Subcutaneous abdominal adipose tissue (tissue), 5 donors: ENCODE measurements around the gene LDLRAD3.

Experiments
- H3K27ac ChIP-seq: one replicate; pipeline ENCODE4 v1.7.0; 2013; ENCODE audit warnings: low read depth, mild to moderate bottlenecking, inconsistent platforms, low read length, moderate library complexity
- H3K27me3 ChIP-seq, 5 donors: one replicate each; pipeline ENCODE4 v1.7.0; 2013; ENCODE audit warnings: low read length in 5 of 5, inconsistent platforms in 1 of 5; ENCODE audit not compliant: control insufficient read depth in 5 of 5, insufficient read depth in 4 of 5
- H3K36me3 ChIP-seq, 5 donors: one replicate each; pipeline ENCODE4 v1.7.0; 2013; ENCODE audit warnings: low read length in 5 of 5; ENCODE audit not compliant: control insufficient read depth in 5 of 5, insufficient read depth in 5 of 5
- H3K4me1 ChIP-seq, 5 donors: one replicate each; pipeline ENCODE4 v1.7.0; 2013; ENCODE audit warnings: low read length in 5 of 5, mild to moderate bottlenecking in 3 of 5, moderate library complexity in 1 of 5; ENCODE audit not compliant: control insufficient read depth in 5 of 5, insufficient read depth in 5 of 5
- H3K4me3 ChIP-seq, 5 donors: one replicate each; pipeline ENCODE4 v1.7.0; 2013; ENCODE audit warnings: low read length in 5 of 5, low read depth in 1 of 5
- H3K9ac ChIP-seq, 5 donors: one replicate each; pipeline ENCODE4 v1.7.0; 2013; ENCODE audit warnings: low read length in 5 of 5, mild to moderate bottlenecking in 4 of 5, moderate library complexity in 3 of 5
- H3K9me3 ChIP-seq, 5 donors: one replicate each; pipeline ENCODE4 v1.7.0; 2013; ENCODE audit warnings: low read length in 5 of 5; ENCODE audit not compliant: control insufficient read depth in 5 of 5
- donor health status: healthy.
- donor health status: healthy.
- donor health status: healthy.
- donor health status: healthy.
- donor health status: healthy.

Gene LDLRAD3

DNA sequence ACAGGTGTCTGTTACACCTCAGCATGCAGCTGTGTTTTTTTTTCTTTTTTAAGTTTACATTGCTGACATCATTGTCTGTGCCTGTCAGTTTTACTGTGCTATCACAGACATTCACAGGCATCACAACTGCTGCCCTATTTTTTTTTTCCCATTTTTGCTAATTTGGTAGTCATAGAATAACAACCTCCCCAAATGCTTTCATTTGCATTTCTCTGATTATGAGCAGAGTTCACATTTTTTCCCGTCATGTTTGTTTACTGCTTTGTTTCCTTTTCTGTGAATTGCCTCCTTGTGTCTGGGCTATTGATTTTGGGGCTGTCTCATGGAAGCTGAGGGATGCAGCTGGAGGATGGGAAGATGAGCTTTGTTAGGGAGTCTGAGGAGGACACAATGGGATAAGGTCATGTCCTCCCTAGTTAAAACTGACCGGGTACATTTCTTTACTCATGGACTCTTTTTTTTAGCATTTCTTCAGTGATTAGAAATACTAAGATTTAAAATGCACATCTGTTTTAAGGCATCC is 155.1 kb downstream of the LDLRAD3 start:
- peaks cover 0 to under 1% (median 0%) of the 10 kb centered on the region in 5 donors for H3K9me3 ChIP-seq
- peaks cover 0 to 21% (median 9%) of the 10 kb centered on the region in 5 donors for H3K36me3 ChIP-seq
- H3K27ac ChIP-seq, result no peak overlapping the region
- peaks cover 4 to 13% (median 10%) of the 10 kb centered on the region in 5 donors for H3K4me1 ChIP-seq
- H3K27me3 ChIP-seq, result no peaks in the 10 kb centered on the region
- no peak overlapping the region for H3K4me3 ChIP-seq
- H3K9ac ChIP-seq, result no peak overlapping the region

DNA sequence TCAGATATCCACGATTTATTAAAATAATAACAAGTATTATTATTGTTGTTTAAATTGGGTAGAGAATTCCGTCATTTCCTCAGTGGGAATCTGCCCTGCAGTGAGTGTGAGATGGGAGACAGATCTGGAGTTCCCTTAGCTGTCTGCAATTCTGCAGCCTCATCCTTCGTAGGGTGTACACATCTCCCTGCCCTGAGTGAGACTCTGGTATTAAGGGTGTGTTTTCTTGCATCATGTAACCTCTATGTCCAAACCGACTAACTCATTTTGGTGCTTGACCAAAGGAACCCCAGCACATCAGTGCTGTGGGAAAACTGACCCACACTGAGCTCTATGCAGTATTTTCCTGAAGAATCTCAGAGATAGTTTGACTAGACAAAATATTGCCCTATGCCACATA is 157.6 kb downstream of the LDLRAD3 start:
- Histone ChIP-seq H3K9me3 (no peaks in the 10 kb centered on the region), H3K27ac (no peak overlapping the region), H3K36me3 (peaks cover 0 to 17% (median 11%) of the 10 kb centered on the region in 5 donors), H3K4me3 (no peak overlapping the region), H3K4me1 (peaks cover 4 to 28% (median 13%) of the 10 kb centered on the region in 5 donors), H3K27me3 (no peaks in the 10 kb centered on the region), H3K9ac (no peak overlapping the region)

DNA sequence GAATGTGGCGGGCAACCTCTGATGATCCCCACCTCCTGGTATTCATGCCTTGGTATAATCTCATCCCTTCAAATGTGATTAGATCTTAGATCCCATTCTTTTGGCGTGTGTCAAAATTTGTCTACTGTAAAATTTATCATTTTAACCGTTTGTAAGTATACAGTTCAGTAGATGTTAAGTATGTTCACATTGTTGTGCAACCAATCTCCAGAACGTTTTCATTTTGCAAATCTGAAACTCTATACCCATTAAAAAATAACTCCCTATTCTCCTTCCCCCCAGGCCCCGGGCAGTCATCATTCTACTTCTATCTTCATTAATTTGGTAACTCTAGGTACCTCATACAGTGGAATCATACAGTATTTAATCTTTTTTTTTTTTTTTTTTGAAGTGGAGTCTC is 159.0 kb downstream of the LDLRAD3 start:
- Histone ChIP-seq H3K4me3 (no peak overlapping the region), H3K27ac (no peak overlapping the region), H3K9me3 (no peaks in the 10 kb centered on the region), H3K36me3 (peaks cover 0 to 17% (median 11%) of the 10 kb centered on the region in 5 donors), H3K4me1 (peaks cover 4 to 25% (median 11%) of the 10 kb centered on the region in 5 donors), H3K27me3 (no peaks in the 10 kb centered on the region), H3K9ac (no peak overlapping the region)

DNA sequence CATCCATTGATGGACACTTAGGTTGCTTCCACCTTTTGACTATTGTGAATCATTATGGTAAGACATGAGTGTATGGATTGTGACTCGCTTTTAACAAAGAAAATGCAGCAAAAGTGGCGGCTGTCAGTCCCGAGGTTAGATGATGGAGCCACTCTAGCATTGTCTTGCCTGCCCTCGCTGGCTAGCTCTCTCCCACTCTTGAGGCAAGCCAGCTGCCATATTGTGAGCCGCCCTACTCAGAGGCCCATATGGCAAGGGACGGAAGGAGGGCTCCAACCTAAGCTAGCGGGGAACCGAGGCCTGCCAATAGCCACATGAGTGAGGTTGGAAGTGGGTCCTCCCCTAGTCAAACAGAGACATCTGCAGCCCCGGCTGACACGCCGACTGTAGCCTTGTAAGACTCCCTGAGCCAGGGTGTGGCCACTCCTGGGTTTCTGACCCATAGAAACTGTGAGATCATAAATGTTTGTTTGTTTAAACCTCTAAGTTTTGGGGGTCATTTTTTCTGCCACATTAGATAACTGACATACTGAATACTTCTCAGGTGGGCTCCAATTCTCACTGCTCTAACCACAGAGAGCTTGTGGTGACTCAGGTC is 160.2 kb downstream of the LDLRAD3 start:
- no peaks in the 10 kb centered on the region for H3K27me3 ChIP-seq
- no peak overlapping the region for H3K4me3 ChIP-seq

DNA sequence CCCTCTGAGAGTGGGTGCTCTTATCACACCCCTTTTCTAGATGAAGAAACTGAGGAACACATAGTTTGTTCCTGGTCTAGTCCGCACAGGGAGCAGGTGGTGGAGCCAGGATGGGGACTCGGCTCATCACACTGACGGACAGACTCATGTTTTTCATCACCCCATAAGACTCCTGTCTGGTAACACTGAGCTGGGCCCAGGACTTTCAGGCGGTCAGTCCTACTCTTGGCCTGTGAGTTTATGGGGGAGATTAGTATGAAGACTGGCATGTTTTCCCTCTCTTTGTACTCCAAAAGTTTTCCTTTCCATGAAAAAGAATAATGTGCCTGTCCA is 160.8 kb downstream of the LDLRAD3 start:
- Histone ChIP-seq H3K27me3 (no peaks in the 10 kb centered on the region), H3K4me3 (no peak overlapping the region), H3K4me1 (peaks cover 0 to 17% (median 0%) of the 10 kb centered on the region in 5 donors), H3K9me3 (no peaks in the 10 kb centered on the region), H3K9ac (no peak overlapping the region), H3K27ac (no peak overlapping the region), H3K36me3 (peaks cover 0 to 16% (median 5%) of the 10 kb centered on the region in 5 donors)

More for the DNA sequence above, 160.2 kb downstream of the LDLRAD3 start:
- H3K9ac ChIP-seq, result no peak overlapping the region
- H3K27ac ChIP-seq, result no peak overlapping the region
- peaks cover 0 to 17% (median 7%) of the 10 kb centered on the region in 5 donors for H3K36me3 ChIP-seq
- H3K9me3 ChIP-seq, result no peaks in the 10 kb centered on the region
- H3K4me1 ChIP-seq, result peaks cover 0 to 17% (median 0%) of the 10 kb centered on the region in 5 donors

DNA sequence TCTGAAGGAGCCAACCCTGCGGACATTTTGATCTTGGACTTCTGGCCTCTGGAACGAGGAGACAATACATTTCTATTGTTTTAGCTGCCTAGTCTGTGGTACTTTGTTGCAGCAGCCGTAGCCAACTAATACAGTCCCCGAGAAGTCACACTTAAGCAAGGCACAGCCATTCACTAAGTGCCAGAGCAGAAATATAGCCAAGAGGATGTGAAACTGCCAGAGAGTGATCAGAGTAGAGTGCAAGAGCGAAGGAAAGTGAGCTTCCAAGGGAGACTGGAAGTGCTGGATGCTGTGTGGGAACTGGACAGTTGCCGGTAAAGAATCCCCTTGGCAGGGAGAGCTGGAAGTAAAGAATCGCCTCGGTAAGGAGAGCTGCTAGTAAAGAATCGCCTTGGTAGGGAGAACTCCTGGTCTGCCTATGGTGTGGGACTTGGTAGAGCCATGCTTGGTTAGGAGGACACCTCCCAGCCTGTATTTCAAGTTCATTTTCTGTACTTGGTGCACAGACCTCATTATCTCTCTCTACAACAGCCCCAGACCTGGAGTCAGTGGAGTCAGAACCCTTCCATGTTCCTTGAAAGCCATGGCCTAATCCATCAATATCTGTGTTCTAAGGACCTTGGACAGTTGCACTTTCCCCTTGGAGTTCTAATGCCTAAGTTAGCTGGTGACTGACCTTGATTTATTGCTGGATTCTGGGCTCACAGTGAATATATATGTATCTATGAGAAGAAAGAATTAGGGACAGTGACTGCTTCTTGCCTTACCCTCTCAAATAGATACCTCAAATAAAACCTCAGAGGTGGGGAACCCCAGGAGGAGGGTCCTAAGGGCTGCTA is 162.1 kb downstream of the LDLRAD3 start:
- Histone ChIP-seq H3K4me3 (no peak overlapping the region), H3K27me3 (no peaks in the 10 kb centered on the region), H3K9ac (no peak overlapping the region), H3K9me3 (no peaks in the 10 kb centered on the region), H3K36me3 (peaks cover 0 to 6% (median 0%) of the 10 kb centered on the region in 5 donors), H3K4me1 (peaks cover 0 to 20% (median 0%) of the 10 kb centered on the region in 5 donors), H3K27ac (no peak overlapping the region)

DNA sequence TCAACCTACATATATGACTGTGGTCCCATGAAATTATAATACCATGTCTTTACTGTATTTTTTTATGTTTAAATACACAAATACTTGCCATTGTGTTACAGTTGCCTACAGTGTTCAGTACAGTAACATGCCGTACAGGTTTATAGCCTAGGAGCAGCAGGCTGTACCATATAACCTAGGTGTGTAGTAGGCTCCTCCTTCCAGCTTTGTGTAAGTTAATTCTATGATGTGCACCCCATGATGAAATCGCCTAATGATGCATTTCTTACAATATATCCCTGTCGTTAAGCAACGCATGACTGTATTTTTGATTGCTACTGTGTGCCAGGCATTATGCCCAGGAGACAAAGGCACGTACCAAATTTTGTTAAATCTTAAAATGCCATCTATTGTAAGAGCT is 163.7 kb downstream of the LDLRAD3 start:
- Histone ChIP-seq H3K9ac (no peak overlapping the region), H3K27me3 (no peaks in the 10 kb centered on the region), H3K36me3 (peaks cover 0 to 6% (median 0%) of the 10 kb centered on the region in 5 donors), H3K4me1 (peaks cover 0 to 20% (median 0%) of the 10 kb centered on the region in 5 donors), H3K4me3 (no peak overlapping the region), H3K27ac (no peak overlapping the region), H3K9me3 (no peaks in the 10 kb centered on the region)

DNA sequence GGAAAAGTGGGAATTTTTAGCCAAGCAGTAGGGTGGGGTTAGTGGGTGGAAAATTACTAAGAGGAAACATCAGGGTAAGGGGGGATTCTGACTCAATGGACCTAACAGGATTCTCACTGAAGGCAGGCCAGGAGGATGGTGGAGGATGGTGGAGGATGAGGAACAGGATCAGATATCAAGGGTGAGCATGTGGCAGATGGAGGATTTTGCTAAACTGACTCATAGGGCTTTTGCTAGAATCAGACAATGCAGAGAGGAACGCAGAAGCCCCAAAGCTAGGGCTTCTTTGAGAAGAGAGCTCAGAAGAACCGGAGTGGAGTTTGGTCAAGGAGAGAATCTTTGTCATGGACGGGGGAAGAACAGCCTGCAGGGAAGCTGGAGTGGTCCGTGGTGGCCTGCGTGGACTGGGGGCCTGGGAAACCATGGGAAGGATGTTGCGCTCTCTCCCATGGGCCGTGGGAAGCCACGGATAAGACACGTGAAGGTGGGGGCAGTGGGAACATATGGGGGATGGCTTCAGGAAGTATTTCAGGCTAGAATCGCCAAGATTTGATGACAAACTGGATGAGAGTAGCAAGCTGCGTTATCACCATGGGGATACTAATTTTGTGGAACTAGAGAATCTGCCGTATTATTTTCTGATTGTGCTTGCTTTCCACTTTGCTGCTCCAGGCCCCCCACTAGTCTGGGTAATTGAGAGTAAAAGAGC is 165.2 kb downstream of the LDLRAD3 start:
- Histone ChIP-seq H3K36me3 (peaks cover 0 to 12% (median 3%) of the 10 kb centered on the region in 5 donors), H3K9ac (no peak overlapping the region), H3K9me3 (peaks cover 0 to 11% (median 2%) of the 10 kb centered on the region in 5 donors), H3K27me3 (no peaks in the 10 kb centered on the region), H3K4me1 (peaks cover 0 to 20% (median 0%) of the 10 kb centered on the region in 5 donors), H3K27ac (no peak overlapping the region), H3K4me3 (no peak overlapping the region)

DNA sequence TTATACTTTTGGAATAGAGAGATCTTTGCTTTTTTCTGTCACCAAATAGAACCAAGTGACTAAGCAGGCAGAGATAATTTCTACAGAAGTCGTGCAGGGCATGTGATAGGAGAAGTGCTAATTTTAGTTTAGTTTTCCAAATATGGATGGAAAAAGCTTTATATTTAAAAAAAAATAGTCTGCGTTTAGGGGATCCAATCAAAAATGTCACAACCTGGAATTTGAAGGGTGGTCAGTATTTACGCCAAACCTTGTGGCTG is 165.7 kb downstream of the LDLRAD3 start:
- H3K27me3 ChIP-seq, result no peaks in the 10 kb centered on the region

More for the DNA sequence above, 165.7 kb downstream of the LDLRAD3 start:
- H3K4me3 ChIP-seq, result no peak overlapping the region
- H3K9ac ChIP-seq, result no peak overlapping the region
- H3K27ac ChIP-seq, result no peak overlapping the region
- H3K9me3 ChIP-seq, result peaks cover 0 to 11% (median 2%) of the 10 kb centered on the region in 5 donors
- peaks cover 0 to 17% (median 0%) of the 10 kb centered on the region in 5 donors for H3K4me1 ChIP-seq
- peaks cover 0 to 16% (median 3%) of the 10 kb centered on the region in 5 donors for H3K36me3 ChIP-seq
